ENCODE measurements around the gene LPP.

DNA sequence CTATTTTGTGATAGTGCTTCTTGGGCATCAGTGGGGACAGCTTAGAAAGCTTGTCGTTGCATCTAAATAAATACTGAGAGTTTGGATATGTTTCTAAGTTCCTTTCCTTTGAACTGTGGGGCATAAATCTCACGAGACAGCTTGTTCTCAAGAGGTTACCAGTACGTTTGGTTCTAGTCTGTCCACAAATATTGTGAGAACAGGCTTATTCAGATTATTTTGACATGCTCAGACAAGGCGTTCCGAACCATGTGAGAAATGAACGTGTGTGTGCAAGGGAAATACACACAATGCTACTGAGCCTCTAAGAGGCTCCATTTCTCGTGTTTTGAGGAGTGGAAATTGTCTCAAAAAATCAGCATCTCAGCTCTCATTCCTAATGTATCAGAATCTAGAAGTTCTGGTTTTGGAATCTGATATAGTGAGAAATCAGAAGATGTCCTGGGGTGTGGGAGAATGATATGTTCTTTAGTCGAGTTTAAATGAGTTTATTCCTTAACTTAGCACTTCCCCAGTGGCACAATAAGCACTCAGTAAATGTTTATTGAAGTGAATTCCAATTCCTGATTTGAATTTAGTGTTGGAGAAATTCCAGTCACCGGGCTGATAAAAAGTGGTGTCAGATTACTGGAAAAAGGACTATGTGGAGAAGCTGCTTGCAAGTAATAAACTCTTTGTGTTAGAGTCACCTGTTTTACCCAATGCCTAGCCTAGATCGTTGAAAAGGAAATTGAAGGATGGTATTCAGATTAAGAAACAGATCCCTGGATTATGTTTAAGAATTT, 481.5 kb downstream of the LPP start:
- TF ChIP-seq CTCF (IDR thresholded peaks at IDR 0.05; ENCODE audit: insufficient read depth, low read depth, low read length) = no peak
- no peak for TF ChIP-seq EZH2 (IDR thresholded peaks at IDR 0.05; ENCODE audit: insufficient read depth, low read length)
